Stimulated activated CD4-positive, alpha-beta T cell treated with anti-CD3 and anti-CD28 coated beads, Interleukin-2, amount 100 ng/mL, for 4 hours (primary cell): ENCODE results near the gene SNRNP200.
"Not testable (repeated sequence)": the region's sequence is repeated elsewhere in the genome, so short reads cannot be mapped to it uniquely, and the experiment has no call there.

Experiments
- DNase-seq: peaks from one replicate; pipeline ENCODE4 v3.0.0-alpha.2; 2020; ENCODE audit warnings: low read depth

Gene SNRNP200

DNA sequence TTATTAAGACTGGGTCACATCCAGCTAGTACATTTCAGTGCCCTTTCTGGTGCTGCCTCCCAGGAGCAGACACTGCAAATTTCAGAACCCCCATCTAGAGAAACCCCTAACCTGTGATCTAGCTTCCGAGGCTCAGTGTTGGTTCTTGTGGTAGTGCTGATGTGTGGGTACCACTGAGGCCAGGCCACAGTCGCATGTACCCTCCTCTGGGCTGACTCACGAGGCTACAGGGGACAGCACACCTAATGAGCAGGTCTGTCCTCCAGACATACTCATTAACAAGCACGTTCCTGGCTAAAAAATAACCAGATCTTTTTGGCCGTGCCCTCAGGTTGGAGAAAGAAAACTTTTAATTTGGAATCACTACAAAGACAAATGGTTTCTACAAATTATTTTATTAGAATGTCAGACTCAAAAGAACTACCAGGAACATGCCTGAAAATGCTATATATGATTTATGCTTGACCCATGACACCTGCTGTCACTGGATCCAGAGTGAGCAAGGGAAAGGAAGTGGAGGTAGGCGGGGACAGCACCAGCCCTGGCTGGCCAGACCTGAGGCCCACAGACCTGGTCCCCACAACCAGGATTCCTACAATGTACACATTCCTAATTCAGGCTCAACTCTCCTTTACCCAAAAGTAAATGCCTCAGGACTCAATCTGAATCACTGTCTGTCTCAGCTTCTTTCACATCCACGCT lies 30.8 kb downstream of the SNRNP200 start:
- no peak for DNase-seq

DNA sequence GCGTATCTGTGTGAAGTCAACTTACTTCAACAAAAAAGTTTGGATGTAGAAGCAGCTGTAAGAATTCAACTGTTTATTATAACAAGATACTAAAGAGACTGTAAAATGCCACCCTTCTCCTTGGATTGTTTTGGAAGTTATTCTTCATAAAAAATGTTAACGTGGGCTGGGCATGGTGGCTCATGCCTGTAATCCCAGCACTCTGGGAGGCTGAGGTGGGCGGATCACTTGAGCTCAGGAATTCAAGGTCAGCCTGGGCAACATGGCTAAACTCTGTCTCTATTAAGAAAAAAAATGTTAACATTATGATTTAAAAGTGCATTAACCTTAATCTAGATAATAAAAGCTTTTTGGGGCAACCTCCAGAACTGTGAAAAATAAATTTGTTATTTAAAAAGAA lies 31.6 kb downstream of the SNRNP200 start:
- DNase-seq = no peak

DNA sequence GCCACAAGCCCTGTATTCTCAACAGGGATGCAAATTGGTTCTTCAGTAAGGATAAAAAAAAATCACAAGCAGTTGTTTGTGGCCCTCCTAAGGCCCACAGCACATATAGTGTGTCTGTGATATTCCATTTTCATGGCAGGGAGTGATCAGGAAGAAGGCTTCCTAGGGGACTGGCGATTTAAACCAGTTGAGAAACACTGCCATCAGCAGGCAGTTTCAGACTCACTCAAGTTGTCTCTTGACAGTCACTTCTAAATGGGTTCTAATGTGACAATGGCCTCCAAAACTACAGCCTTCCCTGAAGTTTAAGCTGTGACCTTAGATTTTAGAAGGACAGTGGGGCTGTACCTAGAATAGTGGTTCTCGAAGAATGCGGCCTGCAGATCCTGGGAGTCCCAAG lies 33.4 kb downstream of the SNRNP200 start:
- DNase-seq = no peak

DNA sequence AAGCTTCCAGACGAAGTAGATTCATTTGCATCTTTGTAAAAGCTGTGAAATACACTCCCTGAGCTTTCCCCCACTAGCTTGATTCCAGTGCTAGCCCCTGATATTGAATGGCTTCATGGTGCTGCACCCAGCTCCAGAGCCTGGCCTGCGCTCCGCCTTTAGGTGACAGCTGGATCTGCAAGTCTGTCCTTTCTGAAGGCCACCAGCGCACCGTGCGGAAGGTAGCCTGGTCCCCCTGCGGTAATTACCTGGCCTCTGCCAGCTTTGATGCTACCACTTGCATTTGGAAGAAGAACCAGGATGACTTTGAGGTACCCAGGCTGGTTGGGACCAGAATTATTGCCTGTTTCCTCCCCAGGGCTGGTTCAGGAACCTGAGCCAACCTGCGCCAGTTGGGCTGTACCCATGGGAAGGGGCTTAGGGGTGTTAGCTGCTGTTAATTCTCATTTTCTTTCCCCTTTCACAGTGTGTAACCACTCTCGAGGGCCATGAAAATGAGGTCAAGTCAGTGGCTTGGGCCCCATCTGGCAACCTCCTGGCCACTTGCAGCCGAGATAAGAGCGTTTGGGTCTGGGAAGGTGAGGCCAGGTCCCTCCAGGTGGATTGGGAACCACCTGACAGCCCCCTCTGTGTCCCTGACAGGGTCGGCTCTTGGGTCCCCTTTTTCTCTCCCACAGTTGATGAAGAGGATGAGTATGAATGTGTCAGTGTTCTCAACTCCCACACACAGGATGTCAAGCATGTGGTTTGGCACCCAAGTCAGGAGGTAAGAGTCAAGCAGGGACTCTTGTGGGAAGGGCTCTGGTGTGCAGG lies 38.0 kb downstream of the SNRNP200 start:
- DNase-seq = peak; percentile 22

DNA sequence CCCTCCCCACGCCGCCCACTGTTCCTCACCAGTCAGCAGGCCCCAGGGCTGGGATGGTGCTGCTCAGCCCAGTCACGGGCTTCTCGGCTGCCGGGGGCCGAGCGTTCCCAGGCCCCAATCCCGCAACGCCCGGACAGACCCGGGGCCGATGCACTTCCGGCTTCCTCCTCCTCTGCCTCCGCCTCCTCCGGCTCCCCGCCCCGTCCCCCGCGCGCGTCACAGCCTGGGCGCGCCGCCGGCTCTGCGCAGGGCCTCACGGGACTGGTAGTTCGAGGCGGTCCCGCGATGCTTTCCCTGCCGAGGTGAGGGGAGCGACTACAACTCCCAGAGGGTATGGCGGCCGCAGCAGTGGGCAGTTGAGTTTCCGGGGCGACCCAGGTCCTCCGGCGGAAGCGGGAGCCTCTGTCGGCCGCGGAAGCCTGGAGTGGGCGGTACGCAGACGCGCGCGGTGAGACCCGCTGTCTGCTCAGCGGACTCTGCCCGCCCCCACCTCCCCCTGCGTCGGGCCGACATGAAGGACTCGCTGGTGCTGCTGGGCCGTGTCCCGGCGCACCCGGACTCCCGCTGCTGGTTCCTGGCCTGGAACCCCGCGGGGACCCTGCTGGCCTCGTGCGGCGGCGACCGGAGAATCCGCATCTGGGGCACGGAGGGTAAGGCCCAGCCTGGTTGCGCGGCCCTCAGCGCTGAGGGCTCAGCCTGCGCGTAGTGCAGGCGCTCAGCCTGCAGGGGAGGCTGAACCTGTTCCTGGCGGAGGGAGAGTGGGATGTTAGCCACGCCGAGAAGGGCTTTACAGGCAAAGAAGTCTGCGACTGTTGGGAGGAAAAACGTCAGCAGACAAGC lies 39.3 kb downstream of the SNRNP200 start, which contains the start of the genes CIAO1 and TMEM127:
TSS of gene CIAO1 (plus strand) at position 386 of the 840 bp plus-strand sequence. CDS start at position 512, 126 bp downstream.
TSS of gene TMEM127 (minus strand) at position 158 of the 840 bp plus-strand sequence. CDS start 616 bp downstream, outside the sequence.
- DNase-seq = peak; percentile 97

DNA sequence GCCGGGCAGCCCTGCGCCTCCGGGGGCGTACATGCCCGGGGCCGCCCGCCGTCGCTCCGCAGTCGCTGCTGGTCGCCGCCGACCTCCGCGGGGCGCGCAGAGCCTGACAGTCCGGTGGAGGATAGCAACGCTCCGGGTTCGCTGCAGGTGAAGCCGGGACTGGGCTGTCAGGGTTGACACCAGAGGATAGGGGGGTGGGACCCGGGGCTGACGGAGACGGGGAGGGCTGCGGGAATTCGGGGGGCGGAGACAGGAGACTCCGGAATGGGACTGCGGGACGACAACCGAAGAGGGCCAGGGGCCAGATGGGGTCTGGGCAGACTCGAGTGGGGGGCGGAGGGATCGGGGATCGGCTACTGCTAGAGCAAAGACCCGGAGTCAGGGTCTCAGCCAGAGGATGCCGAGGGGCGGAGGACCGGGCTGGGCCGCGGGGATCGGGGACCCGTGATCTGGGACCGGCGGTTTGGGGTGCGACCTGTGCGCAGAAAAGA lies 40.0 kb downstream of the SNRNP200 start:
- DNase-seq = no peak

DNA sequence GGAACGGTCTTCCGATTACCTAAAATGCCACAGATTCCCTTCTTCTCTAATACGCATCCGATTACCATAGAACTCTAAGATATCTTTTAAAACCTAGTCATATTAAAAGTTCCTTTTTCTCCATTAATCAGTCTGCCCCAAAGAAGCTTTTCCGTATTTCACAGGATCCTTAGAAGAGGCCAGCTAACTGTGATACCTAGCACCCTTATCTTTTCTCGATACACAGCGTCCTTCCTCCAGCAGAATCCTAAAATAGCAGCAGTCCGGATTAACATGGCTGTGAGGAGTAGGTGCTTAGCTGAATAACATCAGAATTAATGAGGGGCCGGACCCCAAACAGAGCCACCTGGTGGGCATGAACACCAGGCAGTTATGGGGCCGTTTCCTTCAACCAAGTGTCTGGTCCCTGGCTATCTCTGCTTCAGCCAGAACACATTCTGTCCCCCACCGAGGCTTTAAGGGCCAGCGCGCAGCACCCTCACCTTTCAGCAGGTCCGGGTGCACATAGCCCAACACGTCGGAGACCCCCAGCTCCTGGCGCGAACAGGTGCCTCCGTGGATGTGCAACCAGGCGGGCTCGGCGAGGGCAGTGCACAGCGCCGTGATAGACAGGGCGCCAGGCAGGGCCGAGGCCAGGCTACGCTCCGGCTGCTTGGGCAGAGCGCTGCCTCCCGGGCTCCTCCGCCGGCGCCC lies 40.5 kb downstream of the SNRNP200 start:
- DNase-seq = no peak

DNA sequence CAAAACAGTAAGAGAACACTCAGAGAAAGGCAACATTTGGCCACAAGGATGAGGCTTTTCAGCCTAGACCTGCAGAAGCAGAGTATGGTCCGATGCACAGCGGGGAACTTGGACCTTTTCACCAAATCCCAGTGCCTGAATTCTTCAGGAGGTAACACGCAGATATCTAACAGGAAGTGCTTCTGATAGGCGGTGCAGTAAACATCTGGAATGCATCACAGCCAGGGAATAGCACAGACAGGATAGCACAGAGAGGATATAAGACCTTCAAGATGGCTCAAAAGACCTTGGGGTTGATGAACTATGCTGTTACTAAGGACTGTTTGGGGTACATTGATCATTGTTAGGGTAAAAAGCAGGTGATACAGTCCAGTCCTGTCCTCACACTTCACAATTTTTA lies 41.3 kb downstream of the SNRNP200 start:
- DNase-seq = no peak

DNA sequence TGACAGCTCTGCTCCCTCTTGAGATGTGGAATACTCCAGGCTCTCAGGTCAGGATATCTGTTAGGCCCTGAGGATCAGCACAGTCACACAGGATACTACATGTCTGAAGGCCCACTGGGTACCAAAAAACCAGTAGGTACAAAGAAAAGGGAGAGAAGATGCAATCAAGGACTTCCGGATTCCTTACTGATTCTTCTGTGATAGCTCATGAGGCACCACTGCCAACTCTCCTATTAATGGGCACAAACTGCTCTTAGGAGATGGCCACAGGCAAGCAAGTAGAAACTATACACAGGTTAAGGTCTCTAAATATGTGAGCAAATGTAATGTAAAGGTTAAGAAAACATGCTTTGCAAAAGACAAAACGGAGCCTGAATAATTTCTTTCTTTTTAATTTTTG lies 43.0 kb downstream of the SNRNP200 start:
- no peak for DNase-seq

DNA sequence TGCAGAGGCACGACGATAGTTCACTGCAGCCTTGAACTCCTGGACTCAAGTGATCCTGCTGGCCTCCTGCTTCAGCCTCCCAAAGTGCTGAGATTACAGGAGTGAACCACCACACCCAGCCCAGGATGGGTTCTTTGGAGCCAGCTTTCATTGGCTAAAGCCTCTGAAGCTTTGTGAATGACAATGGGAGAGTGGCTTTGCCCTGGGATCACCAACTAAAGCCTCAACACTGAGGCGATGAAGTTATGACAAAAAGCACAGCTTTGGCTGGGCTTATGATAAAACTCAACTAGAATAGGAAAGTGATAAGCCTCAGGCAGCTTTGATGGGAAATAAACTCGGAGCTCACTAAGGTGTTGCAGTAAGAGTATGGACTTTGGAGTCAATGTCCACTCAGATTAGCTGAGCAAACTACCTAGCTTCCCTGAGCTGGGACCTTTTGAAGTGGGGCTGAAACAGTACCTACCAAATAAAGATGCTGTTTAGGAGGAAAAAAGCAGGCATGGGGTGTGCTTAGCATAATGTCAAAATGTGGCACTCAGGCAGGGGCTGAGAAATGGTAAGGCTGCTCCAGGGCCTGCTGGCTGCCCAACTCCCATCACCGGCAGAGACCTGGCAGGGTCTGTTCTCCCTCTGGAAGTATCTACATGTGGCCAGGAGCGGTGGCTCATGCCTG lies 43.9 kb downstream of the SNRNP200 start:
- no peak for DNase-seq

DNA sequence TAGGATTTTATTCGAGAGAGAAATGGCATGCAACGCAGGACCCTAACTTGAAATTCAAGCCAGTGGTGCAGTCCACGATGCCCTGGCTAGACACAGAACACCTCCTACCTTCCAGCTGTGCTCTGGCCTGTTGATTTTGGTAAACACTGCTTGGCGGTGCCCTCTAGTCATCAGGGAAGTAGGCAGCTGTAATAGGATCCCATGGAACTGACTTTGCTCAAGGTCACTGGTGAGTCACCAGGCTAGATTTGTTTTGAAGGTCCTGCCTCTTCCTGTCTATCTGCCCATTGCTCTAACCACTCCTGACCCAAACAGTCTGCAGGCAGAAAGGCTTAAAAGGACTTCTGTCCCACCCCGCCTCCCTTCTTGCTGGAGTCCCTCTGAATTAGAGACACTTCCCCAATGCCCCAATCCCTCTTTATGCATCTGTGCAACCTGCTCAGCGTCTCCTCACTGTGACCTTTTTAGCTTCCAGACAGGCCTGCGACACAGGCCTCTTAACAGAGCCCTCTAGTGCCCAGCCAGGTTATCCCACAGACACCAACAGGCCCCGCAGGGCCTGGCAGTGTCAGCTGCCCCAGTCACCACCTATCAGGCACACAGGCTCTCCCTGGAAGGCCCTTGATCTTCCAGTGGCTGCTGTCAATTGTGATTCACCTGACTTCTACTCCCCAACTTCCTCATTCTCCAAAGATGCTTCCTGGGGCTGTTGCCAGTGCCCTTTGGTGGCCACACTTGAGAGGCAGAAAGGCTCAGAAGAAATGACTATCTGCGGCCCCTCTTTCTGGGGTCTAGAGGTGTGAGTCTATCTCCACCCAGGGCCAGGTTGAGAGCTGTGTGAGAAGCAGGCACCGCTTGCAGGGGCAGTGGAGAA lies 44.7 kb downstream of the SNRNP200 start:
- no peak for DNase-seq

DNA sequence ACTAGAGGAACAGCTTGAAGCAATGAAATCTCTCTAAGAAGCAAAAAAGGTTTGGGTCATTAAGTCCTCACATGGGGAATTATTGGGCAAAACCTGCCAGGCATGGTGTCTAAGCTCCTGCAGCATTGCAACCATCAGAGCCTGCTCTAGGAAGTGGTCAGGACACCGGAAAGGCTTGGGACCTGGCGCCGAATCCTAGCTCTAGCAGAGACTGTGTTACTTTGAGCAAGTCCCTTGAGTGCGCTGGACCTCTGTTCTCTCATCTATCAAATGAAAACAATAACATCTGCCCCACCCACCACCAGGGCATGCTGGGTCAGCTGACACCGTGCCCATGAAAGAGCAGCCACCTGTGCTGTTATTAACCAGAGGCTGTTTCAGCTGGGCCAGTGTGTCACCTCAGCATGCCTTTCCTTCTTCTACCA lies 45.8 kb downstream of the SNRNP200 start:
- no peak for DNase-seq

DNA sequence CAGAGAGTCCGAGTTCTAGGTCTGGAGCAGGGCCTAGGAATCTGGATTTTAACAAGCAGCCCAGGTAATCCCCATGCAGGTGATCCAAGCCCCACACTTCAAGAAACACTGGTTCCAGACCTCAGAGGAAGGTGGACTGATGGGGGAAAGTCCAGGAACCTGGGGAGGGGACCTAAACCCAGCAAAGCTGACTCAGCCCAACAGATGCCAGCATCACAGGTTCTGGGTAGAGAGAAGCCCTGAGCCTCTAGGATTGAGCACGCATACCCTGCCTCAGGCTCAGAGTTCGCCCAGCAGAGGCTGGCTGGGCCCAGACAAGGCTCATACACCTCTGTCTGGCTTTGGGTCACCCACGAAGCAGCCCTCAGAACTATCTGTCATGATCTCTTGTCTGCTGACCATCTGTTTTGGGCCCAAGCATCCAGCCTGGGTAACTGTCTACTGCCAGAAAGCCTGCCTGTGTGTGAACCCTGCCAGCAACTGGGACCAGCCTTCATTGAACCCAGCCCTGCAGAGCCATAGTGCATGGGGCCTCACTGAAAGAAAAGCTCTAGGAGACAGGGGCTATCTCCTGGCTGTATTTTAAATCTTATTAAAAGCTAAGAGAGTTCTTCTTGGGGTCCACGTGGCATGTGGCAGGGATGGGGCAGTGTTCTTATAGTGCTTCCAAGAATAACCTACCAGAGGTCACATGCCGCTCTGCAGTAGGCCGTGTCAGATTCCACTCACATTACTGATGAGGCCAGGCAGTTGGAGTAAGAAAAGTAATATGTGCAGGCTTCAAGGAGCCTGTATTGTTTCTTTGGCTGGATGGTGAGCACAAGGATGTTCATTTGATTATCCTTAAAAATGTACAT lies 47.0 kb downstream of the SNRNP200 start:
- no peak for DNase-seq

DNA sequence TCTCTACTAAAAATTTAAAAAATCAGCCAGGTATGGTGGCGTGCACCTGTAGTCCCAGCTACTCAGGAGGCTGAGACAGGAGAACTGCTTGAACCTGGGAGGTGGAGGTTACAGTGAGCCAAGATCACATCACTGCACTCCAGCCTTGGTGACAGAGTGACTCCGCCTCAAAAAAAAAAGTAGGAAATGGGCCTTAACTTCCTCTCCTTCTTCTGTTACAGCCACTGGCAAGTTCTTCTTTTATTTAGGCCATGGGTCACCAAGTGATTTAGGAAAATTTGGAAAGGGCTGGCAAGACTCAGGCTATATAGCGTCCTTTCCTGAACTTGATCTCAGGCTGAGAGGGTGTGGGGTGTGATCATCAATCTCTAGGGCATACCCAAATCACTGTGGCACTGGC lies 47.6 kb downstream of the SNRNP200 start:
- DNase-seq = not testable (repeated sequence)

DNA sequence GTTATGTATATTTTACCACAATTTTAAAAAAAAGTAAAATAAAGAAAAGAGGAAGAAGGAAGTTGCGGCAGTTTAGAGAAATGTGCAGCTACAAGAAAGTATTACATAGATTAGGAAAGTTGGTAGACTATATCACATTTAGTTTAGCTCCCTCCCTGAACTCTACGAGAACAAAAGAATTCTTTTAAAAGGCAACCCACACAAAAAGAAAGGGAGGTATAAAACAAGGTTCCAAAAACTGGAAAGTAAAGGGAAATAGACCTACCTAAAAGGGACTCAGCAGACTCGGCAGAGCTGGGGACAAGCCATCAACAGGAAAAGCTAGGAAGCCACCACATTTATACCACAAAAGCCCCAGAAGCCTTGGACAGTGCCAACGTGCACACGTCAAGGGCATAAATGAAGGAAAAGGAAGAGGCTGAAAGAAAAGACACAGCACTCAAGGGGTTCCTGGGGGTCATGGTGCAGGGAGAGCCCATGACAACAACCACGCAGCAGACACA lies 48.7 kb downstream of the SNRNP200 start:
- no peak for DNase-seq

DNA sequence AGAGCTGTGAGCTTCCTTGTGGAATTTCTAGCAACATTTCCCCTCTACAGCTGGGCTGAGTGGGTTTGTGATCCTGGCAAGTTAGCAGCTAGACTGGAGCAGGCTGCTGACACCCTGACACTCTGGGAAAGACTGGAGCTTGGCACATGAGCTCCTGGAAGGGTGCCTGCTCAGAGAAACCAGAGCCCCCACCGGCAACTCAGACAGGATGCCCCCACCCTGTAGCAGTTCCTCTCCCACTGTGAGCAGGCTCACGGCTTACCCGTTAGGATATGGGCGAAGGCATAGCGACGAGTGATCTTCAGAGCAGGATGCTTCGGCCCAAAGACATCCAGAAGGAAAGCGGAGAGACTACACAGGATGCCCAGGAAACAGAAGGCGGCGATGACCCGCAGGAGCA lies 50.8 kb downstream of the SNRNP200 start:
- DNase-seq = no peak

DNA sequence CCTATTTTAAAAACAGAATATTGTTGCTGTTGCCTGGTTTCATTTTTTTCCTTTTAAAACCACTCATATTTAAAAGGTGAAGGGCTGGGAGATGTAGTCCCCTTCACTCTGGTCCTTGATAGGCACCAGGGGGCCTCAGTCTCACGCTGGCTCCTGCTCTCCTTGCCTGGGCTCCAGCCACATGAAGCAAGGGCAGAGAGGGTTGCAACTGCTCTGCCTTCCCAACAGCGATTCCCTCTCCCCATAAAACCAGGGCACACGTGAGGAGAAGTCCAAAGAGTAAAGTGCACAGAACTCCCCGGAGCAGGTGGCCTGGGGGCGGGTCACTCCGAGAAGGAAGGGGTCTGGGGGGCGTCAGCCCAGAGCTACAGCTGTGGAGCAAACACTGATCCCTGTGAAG lies 52.3 kb downstream of the SNRNP200 start:
- no peak for DNase-seq

DNA sequence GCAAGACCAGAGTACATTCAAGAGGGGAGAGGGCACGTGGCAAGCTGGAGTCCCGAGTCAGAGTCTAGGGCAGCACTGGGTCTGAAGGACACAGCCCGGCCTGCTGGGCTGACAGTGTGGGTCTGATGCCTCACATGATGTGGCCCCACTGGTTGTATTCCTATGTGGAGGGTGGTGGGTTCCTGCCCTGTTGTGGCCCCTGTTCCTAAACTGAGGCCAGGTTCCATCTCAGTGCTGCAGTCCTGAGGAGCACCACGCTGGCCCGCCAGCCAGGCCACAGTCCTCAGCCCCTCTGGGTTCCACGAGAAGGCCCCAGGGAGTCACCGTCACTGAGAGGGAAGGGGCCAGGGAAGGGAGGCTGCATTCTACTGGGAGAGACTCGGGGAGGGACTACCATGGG lies 52.8 kb downstream of the SNRNP200 start:
- no peak for DNase-seq
